HFF-Myc (cell line): ENCODE results near the gene TNKS1BP1.

Experiments used
- DNase-seq: peaks from one replicate; pipeline ENCODE4 v3.0.0-alpha.2; 2011; ENCODE audit warnings: low read depth; ENCODE audit errors: extremely low read depth
- H3K4me3 ChIP-seq: replicated peaks from 2 replicates; pipeline ENCODE4 v1.5.1; 2011; ENCODE audit warnings: low read depth, mild to moderate bottlenecking, control low read depth, low read length
- CTCF ChIP-seq: IDR thresholded peaks from 2 replicates; pipeline ENCODE4 v1.5.1; 2012; ENCODE audit warnings: mild to moderate bottlenecking, low read depth, low read length, control low read depth; ENCODE audit errors: missing control alignments

The TNKS1BP1 gene

GRCh38 chr11:57255618-57256017, 69.1 kb downstream of the TNKS1BP1 start:
- H3K4me3 ChIP-seq = no peak overlapping the region
- DNase-seq = no peak
- TF ChIP-seq CTCF = no peak

GRCh38 chr11:57254631-57255030, 70.1 kb downstream of the TNKS1BP1 start:
- no peak for TF ChIP-seq CTCF
- DNase-seq = no peak
- no peak overlapping the region for H3K4me3 ChIP-seq

- TF ChIP-seq CTCF = no peak
- DNase-seq = no peak
- H3K4me3 ChIP-seq = no peak overlapping the region
These were observed 73.2 kb downstream of the TNKS1BP1 start for GRCh38 chr11:57251491-57252104.

GRCh38 chr11:57251037-57251436, 73.7 kb downstream of the TNKS1BP1 start:
- TF ChIP-seq CTCF = no peak
- no peak for DNase-seq
- no peak overlapping the region for H3K4me3 ChIP-seq
